Neural cell (in vitro differentiated cells): ENCODE results near the gene LYZL6. TPM values are rescaled to one million over a fixed set of nuclear protein-coding genes. Genes with fewer than 3 reads are reported as not detected.

ENCODE experiments used
- H2AFZ ChIP-seq: fragments of 200-600, 300-800 bp; sonication (generic), shearing (Covaris generic); 2 replicates; pipeline ENCODE4 v1.6.0; 2014; ENCODE audit warnings: low read depth, mild to moderate bottlenecking, antibody characterized with exemption, low read length, moderate library complexity
- H3F3A ChIP-seq: fragments of 200-600 bp; shearing (Covaris generic); 2 replicates; pipeline ENCODE4 v1.6.1; 2016; ENCODE audit warnings: mild to moderate bottlenecking, moderate library complexity, mixed read lengths, antibody characterized with exemption, low read length; ENCODE audit not compliant: insufficient read depth, poor library complexity, severe bottlenecking
- H3K27ac ChIP-seq: fragments of 200-600, 300-800 bp; sonication (generic), shearing (Covaris generic); 2 replicates; pipeline ENCODE4 v1.5.1; 2014; ENCODE audit warnings: mild to moderate bottlenecking, low read length, moderate library complexity
- H3K27me3 ChIP-seq: fragments of 300-800, 200-600 bp; sonication (generic), shearing (Covaris generic); 2 replicates; pipeline ENCODE4 v1.6.0; 2014; ENCODE audit warnings: mild to moderate bottlenecking, low read depth, low read length, moderate library complexity; ENCODE audit not compliant: insufficient read depth
- H3K36me3 ChIP-seq: fragments of 300-800, 200-600 bp; sonication (generic), shearing (Covaris generic); 2 replicates; pipeline ENCODE4 v1.5.1; 2014; ENCODE audit warnings: mild to moderate bottlenecking, antibody characterized with exemption, low read length, moderate library complexity; ENCODE audit not compliant: insufficient read depth
- H3K4me2 ChIP-seq: fragments of 300-800, 200-600 bp; sonication (generic), shearing (Covaris generic); 2 replicates; pipeline ENCODE4 v1.6.0; 2014; ENCODE audit warnings: mild to moderate bottlenecking, low read length
- H3K4me3 ChIP-seq: fragments of 300-800, 200-600 bp; sonication (generic), shearing (Covaris generic); 2 replicates; pipeline ENCODE4 v1.5.1; 2014; ENCODE audit warnings: mild to moderate bottlenecking, low read length, moderate library complexity
- H3K79me2 ChIP-seq: fragments of 200-600 bp; shearing (Covaris generic); replicated peaks from 2 replicates; pipeline ENCODE4 v1.6.0; 2014; ENCODE audit warnings: mild to moderate bottlenecking, low read length, moderate library complexity; ENCODE audit not compliant: insufficient read depth
- H3K9ac ChIP-seq: fragments of 300-800, 200-600 bp; sonication (generic), shearing (Covaris generic); 2 replicates; pipeline ENCODE4 v1.6.1; 2016; ENCODE audit warnings: mild to moderate bottlenecking, low read length, mixed read lengths
- H3K9me2 ChIP-seq: fragments of 200-600 bp; shearing (Covaris generic); 2 replicates; pipeline ENCODE4 v1.6.1; 2016; ENCODE audit warnings: mild to moderate bottlenecking, low read length, mixed read lengths; ENCODE audit not compliant: insufficient read depth
- H3K9me3 ChIP-seq: fragments of 200-600, 300-800 bp; sonication (generic), shearing (Covaris generic); 2 replicates; pipeline ENCODE4 v1.6.1; 2016; ENCODE audit warnings: mild to moderate bottlenecking, mixed run types, low read length, moderate library complexity, mixed read lengths
- H4K20me1 ChIP-seq: fragments of 200-600 bp; shearing (Covaris generic); 2 replicates; pipeline ENCODE4 v1.6.1; 2016; ENCODE audit warnings: mild to moderate bottlenecking, mixed run types; ENCODE audit not compliant: insufficient read depth
- CTCF ChIP-seq: fragments of 450-650 bp; IDR thresholded peaks from 2 replicates; pipeline ENCODE4 v1.5.1; 2014; ENCODE audit warnings: antibody characterized with exemption, mild to moderate bottlenecking, moderate library complexity; ENCODE audit not compliant: poor library complexity, severe bottlenecking
- EP300 ChIP-seq: fragments of 450-650 bp; conservative IDR thresholded peaks from 2 replicates; pipeline ENCODE4 v1.6.1; 2014; ENCODE audit warnings: antibody characterized with exemption, mild to moderate bottlenecking, moderate library complexity; ENCODE audit not compliant: poor library complexity, severe bottlenecking
- EZH2 ChIP-seq: fragments of 200-600, 300-800 bp; shearing (Covaris generic), sonication (generic); IDR thresholded peaks from 2 replicates; pipeline ENCODE4 v1.6.1; 2014; ENCODE audit warnings: antibody characterized with exemption, low read length, borderline replicate concordance, mild to moderate bottlenecking; ENCODE audit not compliant: insufficient read depth, poor library complexity, severe bottlenecking
- MXI1 ChIP-seq: fragments of 450-650 bp; conservative IDR thresholded peaks from 2 replicates; pipeline ENCODE4 v1.6.1; 2014; ENCODE audit warnings: antibody characterized with exemption, mild to moderate bottlenecking; ENCODE audit not compliant: poor library complexity, severe bottlenecking
- RAD21 ChIP-seq: fragments of 450-650 bp; conservative IDR thresholded peaks from 2 replicates; pipeline ENCODE4 v1.6.1; 2014; ENCODE audit warnings: antibody characterized with exemption, mild to moderate bottlenecking, moderate library complexity
- REST ChIP-seq: IDR thresholded peaks from 2 replicates; pipeline ENCODE4 v1.6.1; 2012; ENCODE audit warnings: borderline replicate concordance
- SMC3 ChIP-seq: fragments of 450-650 bp; conservative IDR thresholded peaks from 2 replicates; pipeline ENCODE4 v1.6.1; 2014; ENCODE audit warnings: antibody characterized with exemption, mild to moderate bottlenecking, moderate library complexity; ENCODE audit not compliant: poor library complexity
- TAF1 ChIP-seq: IDR thresholded peaks from 2 replicates; pipeline ENCODE4 v1.6.1; 2012; ENCODE audit warnings: low read depth
- polyA plus RNA-seq: library from polyadenylated mRNA; depleted of rRNA; stranded (reverse); fragments of >200 nt; gene quantifications from 2 replicates; pipeline ENCODE4 v1.2.3, GENCODE V29; 2014

Gene LYZL6
- polyA plus RNA-seq, 1 donor from 2014 or later = not detected

GRCh38 chr17:35901631-35902175 is 41.8 kb downstream of the LYZL6 start:
- Histone ChIP-seq H3K9me2 (no peaks in the 10 kb centered on the region), H3K9me3 (no peaks in the 10 kb centered on the region), H3K27me3 (no peaks in the 10 kb centered on the region), H4K20me1 (no peaks in the 10 kb centered on the region), H3F3A (no peaks in the 10 kb centered on the region), H2AFZ (no peak overlapping the region), H3K79me2 (no peaks in the 10 kb centered on the region), H3K4me2 (no peak overlapping the region), H3K36me3 (no peaks in the 10 kb centered on the region), H3K9ac (no peak overlapping the region), H3K4me3 (no peak overlapping the region), H3K27ac (no peak overlapping the region)
- no peak for TF ChIP-seq CTCF

- no peak overlapping the region for H2AFZ ChIP-seq
- no peaks in the 10 kb centered on the region for H3K36me3 ChIP-seq
- no peak overlapping the region for H3K4me2 ChIP-seq
- no peaks in the 10 kb centered on the region for H3K9me2 ChIP-seq
- no peaks in the 10 kb centered on the region for H3K27me3 ChIP-seq
- no peak overlapping the region for H3K9ac ChIP-seq
- H3K4me3 ChIP-seq = no peak overlapping the region
- no peaks in the 10 kb centered on the region for H3K79me2 ChIP-seq
- H3F3A ChIP-seq = no peaks in the 10 kb centered on the region
- no peaks in the 10 kb centered on the region for H3K9me3 ChIP-seq
- no peak overlapping the region for H3K27ac ChIP-seq
- H4K20me1 ChIP-seq = no peaks in the 10 kb centered on the region
- TF ChIP-seq MXI1 (no peak), EZH2 (no peak), CTCF (no peak), EP300 (no peak), SMC3 (no peak), REST (no peak), TAF1 (no peak), RAD21 (no peak)
Measured at GRCh38 chr17:35900708-35901480, 42.6 kb downstream of the LYZL6 start.
